Measurements from ENCODE around the gene RAB12. TPM values are rescaled to one million over a fixed set of nuclear protein-coding genes. Genes with fewer than 3 reads are reported as not detected.

RAB12 gene
- total RNA-seq, 1 experiment from 2014 or later: 35.1 TPM

DNA sequence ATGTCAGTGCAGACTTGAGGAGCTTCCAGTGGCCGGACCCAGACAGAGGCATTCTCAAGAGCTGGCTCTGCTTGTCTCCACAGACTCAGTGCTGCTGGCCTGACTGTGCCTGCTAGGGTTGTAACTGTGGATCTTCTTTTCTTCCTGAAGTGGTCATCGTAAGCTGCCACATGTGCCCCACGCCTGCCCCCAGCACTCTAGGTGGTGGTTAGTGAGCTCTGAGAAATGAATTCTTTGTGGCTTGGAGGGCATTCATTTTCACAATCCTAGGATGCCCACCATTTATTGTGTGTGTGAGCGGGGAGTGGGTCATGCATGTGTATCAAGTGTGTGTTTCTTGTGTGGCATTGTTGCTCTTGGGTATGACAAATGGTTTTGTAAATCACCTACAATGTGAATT lies 23.1 kb downstream of the RAB12 start:
- Histone ChIP-seq H3K4me3 (ENCODE audit: low read depth, low read length, poor library complexity, severe bottlenecking) (no peak overlapping the region), H3K27me3 (replicated peaks; ENCODE audit: insufficient read depth, low read depth, low read length, poor library complexity) (no peaks in the 10 kb centered on the region), H3K9me3 (ENCODE audit: low read depth, low read length, poor library complexity, severe bottlenecking) (no peaks in the 10 kb centered on the region), H3K4me1 (ENCODE audit: insufficient read depth, low read length, poor library complexity, severe bottlenecking) (no peaks in the 10 kb centered on the region), H3K36me3 (ENCODE audit: insufficient read depth, low read length, poor library complexity, severe bottlenecking) (peaks cover 40% of the 10 kb centered on the region), H3K27ac (ENCODE audit: low read depth, low read length, poor library complexity, severe bottlenecking) (no peak overlapping the region)
- intact Hi-C loops (cut with micrococcal nuclease; ENCODE audit: unreplicated experiment): no loop called here
- no peak for DNase-seq (ENCODE audit: low spot score)
- BruUV-seq (replicated peaks): no TSS peak
- POLR2A ChIA-PET (ENCODE audit: low non-redundant PET): no interaction called here
- CTCF ChIA-PET: no interaction called here
- TF ChIP-seq, protein P1, sequence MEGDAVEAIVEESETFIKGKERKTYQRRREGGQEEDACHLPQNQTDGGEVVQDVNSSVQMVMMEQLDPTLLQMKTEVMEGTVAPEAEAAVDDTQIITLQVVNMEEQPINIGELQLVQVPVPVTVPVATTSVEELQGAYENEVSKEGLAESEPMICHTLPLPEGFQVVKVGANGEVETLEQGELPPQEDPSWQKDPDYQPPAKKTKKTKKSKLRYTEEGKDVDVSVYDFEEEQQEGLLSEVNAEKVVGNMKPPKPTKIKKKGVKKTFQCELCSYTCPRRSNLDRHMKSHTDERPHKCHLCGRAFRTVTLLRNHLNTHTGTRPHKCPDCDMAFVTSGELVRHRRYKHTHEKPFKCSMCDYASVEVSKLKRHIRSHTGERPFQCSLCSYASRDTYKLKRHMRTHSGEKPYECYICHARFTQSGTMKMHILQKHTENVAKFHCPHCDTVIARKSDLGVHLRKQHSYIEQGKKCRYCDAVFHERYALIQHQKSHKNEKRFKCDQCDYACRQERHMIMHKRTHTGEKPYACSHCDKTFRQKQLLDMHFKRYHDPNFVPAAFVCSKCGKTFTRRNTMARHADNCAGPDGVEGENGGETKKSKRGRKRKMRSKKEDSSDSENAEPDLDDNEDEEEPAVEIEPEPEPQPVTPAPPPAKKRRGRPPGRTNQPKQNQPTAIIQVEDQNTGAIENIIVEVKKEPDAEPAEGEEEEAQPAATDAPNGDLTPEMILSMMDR (conservative IDR thresholded peaks at IDR 0.05; ENCODE audit: low read depth, low read length): no peak
- TF ChIP-seq EZH2 (IDR thresholded peaks at IDR 0.05; ENCODE audit: borderline replicate concordance, low read depth, low read length, poor library complexity, severe bottlenecking): no peak

DNA sequence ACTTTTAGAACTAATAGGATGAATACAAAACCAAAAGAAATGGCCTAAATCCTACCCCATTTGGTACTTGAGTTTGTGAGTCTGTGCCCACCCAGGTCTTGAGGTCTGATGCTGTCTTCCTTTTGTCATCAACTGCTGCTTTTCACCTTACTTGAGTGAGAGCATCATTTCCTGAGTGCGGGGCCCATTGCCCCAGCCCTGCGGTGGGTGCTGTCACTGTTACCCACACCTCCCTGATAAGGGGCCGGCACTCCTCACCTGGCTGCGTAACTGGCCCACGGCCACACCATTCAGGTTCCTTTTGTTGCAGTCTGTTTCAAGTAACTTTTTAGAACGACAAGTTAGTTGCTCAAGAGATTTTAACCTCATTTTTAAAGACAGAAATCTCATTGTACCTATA lies 25.3 kb downstream of the RAB12 start:
- TF ChIP-seq, protein P1 (conservative IDR thresholded peaks at IDR 0.05; ENCODE audit: low read depth, low read length): no peak
- no peak for TF ChIP-seq EZH2 (IDR thresholded peaks at IDR 0.05; ENCODE audit: borderline replicate concordance, low read depth, low read length, poor library complexity, severe bottlenecking)
- Histone ChIP-seq H3K36me3 (ENCODE audit: insufficient read depth, low read length, poor library complexity, severe bottlenecking) (peaks cover 48% of the 10 kb centered on the region), H3K4me1 (ENCODE audit: insufficient read depth, low read length, poor library complexity, severe bottlenecking) (no peaks in the 10 kb centered on the region), H3K9me3 (ENCODE audit: low read depth, low read length, poor library complexity, severe bottlenecking) (no peaks in the 10 kb centered on the region), H3K27me3 (replicated peaks; ENCODE audit: insufficient read depth, low read depth, low read length, poor library complexity) (no peaks in the 10 kb centered on the region), H3K27ac (ENCODE audit: low read depth, low read length, poor library complexity, severe bottlenecking) (no peak overlapping the region), H3K4me3 (ENCODE audit: low read depth, low read length, poor library complexity, severe bottlenecking) (no peak overlapping the region)
- intact Hi-C loops (cut with micrococcal nuclease; ENCODE audit: unreplicated experiment): no loop called here
- BruUV-seq (replicated peaks): no TSS peak
- POLR2A ChIA-PET (ENCODE audit: low non-redundant PET): no interaction called here
- DNase-seq (ENCODE audit: low spot score): no peak
- CTCF ChIA-PET: no interaction called here

DNA sequence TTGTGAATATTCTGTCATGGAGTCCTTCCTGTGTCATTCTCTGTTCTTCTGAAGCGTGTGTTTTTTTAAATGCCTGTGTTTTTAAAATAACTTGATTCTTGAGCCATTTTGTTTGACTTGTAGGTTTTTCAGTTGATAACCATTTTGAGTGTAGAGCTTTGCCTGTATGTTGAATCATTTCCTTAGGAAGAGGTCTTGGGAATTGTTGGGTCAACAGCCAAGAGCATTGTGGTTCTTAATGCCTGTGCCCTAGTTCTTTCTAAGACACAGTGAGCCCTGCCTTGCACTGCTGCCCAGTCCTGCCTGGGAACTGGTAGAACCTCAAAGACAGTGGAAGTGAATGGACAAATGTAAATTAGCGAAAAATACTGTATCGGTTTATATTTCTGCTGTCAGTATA lies 25.9 kb downstream of the RAB12 start:
- POLR2A ChIA-PET (ENCODE audit: low non-redundant PET): no interaction called here
- no peaks in the 10 kb centered on the region for H3K9me3 ChIP-seq (ENCODE audit: low read depth, low read length, poor library complexity, severe bottlenecking)
- H3K27me3 ChIP-seq (replicated peaks; ENCODE audit: insufficient read depth, low read depth, low read length, poor library complexity): no peaks in the 10 kb centered on the region
- CTCF ChIA-PET: no interaction called here
- no peak overlapping the region for H3K4me3 ChIP-seq (ENCODE audit: low read depth, low read length, poor library complexity, severe bottlenecking)
- no TSS peak for BruUV-seq (replicated peaks)
- H3K36me3 ChIP-seq (ENCODE audit: insufficient read depth, low read length, poor library complexity, severe bottlenecking): peaks cover 45% of the 10 kb centered on the region
- H3K4me1 ChIP-seq (ENCODE audit: insufficient read depth, low read length, poor library complexity, severe bottlenecking): no peaks in the 10 kb centered on the region
- intact Hi-C loops (cut with micrococcal nuclease; ENCODE audit: unreplicated experiment): no loop called here
- no peak for DNase-seq (ENCODE audit: low spot score)
- TF ChIP-seq, protein P1 (conservative IDR thresholded peaks at IDR 0.05; ENCODE audit: low read depth, low read length): no peak
- TF ChIP-seq EZH2 (IDR thresholded peaks at IDR 0.05; ENCODE audit: borderline replicate concordance, low read depth, low read length, poor library complexity, severe bottlenecking): no peak
- no peak overlapping the region for H3K27ac ChIP-seq (ENCODE audit: low read depth, low read length, poor library complexity, severe bottlenecking)

All from A673 (cell line).